H9 (cell line): ENCODE measurements around the gene PCSK6. TPM values are rescaled to one million over a fixed set of nuclear protein-coding genes. Genes with fewer than 3 reads are reported as not detected.

Experiments used
- DNase-seq: peaks from one replicate; pipeline ENCODE4 v3.0.0-alpha.2; 2017
- H2AFZ ChIP-seq: one replicate; pipeline ENCODE4 v1.6.1; 2013; ENCODE audit warnings: mild to moderate bottlenecking, low read length, control low read depth, moderate library complexity
- H2AK5ac ChIP-seq: 2 replicates; pipeline ENCODE4 v1.6.1; 2013; ENCODE audit warnings: low read length, control low read depth, mixed read lengths; ENCODE audit not compliant: insufficient read length
- H2BK120ac ChIP-seq: one replicate; pipeline ENCODE4 v1.6.1; 2013; ENCODE audit warnings: low read depth, mild to moderate bottlenecking, low read length, control low read depth, inconsistent platforms; ENCODE audit not compliant: poor library complexity, severe bottlenecking
- H2BK12ac ChIP-seq: 2 replicates; pipeline ENCODE4 v1.6.1; 2013; ENCODE audit warnings: low read length, control low read depth, mixed read lengths, low read depth; ENCODE audit not compliant: insufficient read length
- H2BK15ac ChIP-seq: 2 replicates; pipeline ENCODE4 v1.6.1; 2013; ENCODE audit warnings: low read depth, low read length, control low read depth
- H2BK20ac ChIP-seq: one replicate; pipeline ENCODE4 v1.6.1; 2013; ENCODE audit warnings: low read depth, mild to moderate bottlenecking, low read length, control low read depth, inconsistent platforms; ENCODE audit not compliant: poor library complexity, severe bottlenecking
- H2BK5ac ChIP-seq: 2 replicates; pipeline ENCODE4 v1.6.1; 2013; ENCODE audit warnings: low read length, control low read depth, mixed read lengths; ENCODE audit not compliant: insufficient read length
- H3K14ac ChIP-seq: 2 replicates; pipeline ENCODE4 v1.6.1; 2013; ENCODE audit warnings: low read length, control low read depth; ENCODE audit not compliant: insufficient read depth
- H3K18ac ChIP-seq: 2 replicates; pipeline ENCODE4 v1.6.1; 2013; ENCODE audit warnings: low read depth, mild to moderate bottlenecking, mixed read lengths, low read length, control low read depth; ENCODE audit not compliant: insufficient read length
- H3K23ac ChIP-seq: 2 replicates; pipeline ENCODE4 v1.6.1; 2013; ENCODE audit warnings: low read length, control low read depth, mixed read lengths, low read depth; ENCODE audit not compliant: insufficient read length
- H3K23me2 ChIP-seq: 2 replicates; pipeline ENCODE4 v1.6.1; 2013; ENCODE audit warnings: low read depth, mild to moderate bottlenecking, mixed read lengths, low read length, control low read depth; ENCODE audit not compliant: insufficient read length, poor library complexity, severe bottlenecking
- H3K27ac ChIP-seq: 2 replicates; pipeline ENCODE4 v1.5.1; 2013; ENCODE audit warnings: low read length, control low read depth, mixed read lengths, low read depth; ENCODE audit not compliant: insufficient read length
- H3K27me3 ChIP-seq: 2 replicates; pipeline ENCODE4 v1.6.1; 2013; ENCODE audit warnings: low read length, control low read depth, inconsistent platforms; ENCODE audit not compliant: insufficient read depth
- H3K4ac ChIP-seq: 2 replicates; pipeline ENCODE4 v1.6.1; 2013; ENCODE audit warnings: low read depth, mild to moderate bottlenecking, control low read depth, inconsistent platforms, low read length, moderate library complexity
- H3K4me1 ChIP-seq: 2 replicates; pipeline ENCODE4 v1.6.1; 2013; ENCODE audit warnings: low read length, control low read depth, inconsistent platforms; ENCODE audit not compliant: insufficient read depth
- H3K4me2 ChIP-seq: 2 replicates; pipeline ENCODE4 v1.6.1; 2013; ENCODE audit warnings: low read length, control low read depth, mixed read lengths; ENCODE audit not compliant: insufficient read length, insufficient read depth
- H3K56ac ChIP-seq: 2 replicates; pipeline ENCODE4 v1.6.1; 2013; ENCODE audit warnings: low read depth, mild to moderate bottlenecking, mixed read lengths, low read length, control low read depth; ENCODE audit not compliant: insufficient read length
- H3K79me1 ChIP-seq: 2 replicates; pipeline ENCODE4 v1.6.1; 2013; ENCODE audit warnings: low read depth, mild to moderate bottlenecking, moderate library complexity, low read length, control low read depth, inconsistent platforms; ENCODE audit not compliant: insufficient read depth, poor library complexity, severe bottlenecking
- H3K79me2 ChIP-seq: 2 replicates; pipeline ENCODE4 v1.6.1; 2013; ENCODE audit warnings: low read length, control low read depth, inconsistent platforms; ENCODE audit not compliant: insufficient read depth
- H3K9ac ChIP-seq: 2 replicates; pipeline ENCODE4 v1.6.1; 2013; ENCODE audit warnings: low read length, control low read depth, mixed read lengths; ENCODE audit not compliant: insufficient read length; ENCODE audit errors: extremely low read depth
- H3K9me3 ChIP-seq: one replicate; pipeline ENCODE4 v1.6.1; 2013; ENCODE audit warnings: low read depth, low read length, inconsistent platforms; ENCODE audit not compliant: control insufficient read depth
- H3T11ph ChIP-seq: one replicate; pipeline ENCODE4 v1.6.1; 2013; ENCODE audit warnings: mild to moderate bottlenecking, low read length, control low read depth, inconsistent platforms
- H4K20me1 ChIP-seq: one replicate; pipeline ENCODE4 v1.6.1; 2013; ENCODE audit not compliant: control insufficient read depth, insufficient read length, insufficient read depth
- H4K5ac ChIP-seq: 2 replicates; pipeline ENCODE4 v1.6.1; 2013; ENCODE audit warnings: low read depth, mild to moderate bottlenecking, mixed read lengths, low read length, control low read depth; ENCODE audit not compliant: insufficient read length
- H4K8ac ChIP-seq: replicated peaks from 2 replicates; pipeline ENCODE4 v1.6.1; 2013; ENCODE audit warnings: low read length, control low read depth, mixed read lengths, low read depth; ENCODE audit not compliant: insufficient read length
- H4K91ac ChIP-seq: 2 replicates; pipeline ENCODE4 v1.6.1; 2013; ENCODE audit warnings: low read depth, mild to moderate bottlenecking, moderate library complexity, mixed read lengths, low read length, control low read depth; ENCODE audit not compliant: insufficient read length
- H3K27ac Mint-ChIP-seq, 3 experiments: 2 replicates in 2 of 3; 3 replicates in 1 of 3; pipeline ENCODE4 v1.8.0; 2020 to 2021; ENCODE audit warnings: mixed read lengths in 3 of 3, mild to moderate bottlenecking in 1 of 3, moderate library complexity in 1 of 3
- H3K27me3 Mint-ChIP-seq: 2 replicates; pipeline ENCODE4 v1.8.0; 2021; ENCODE audit warnings: low read depth, mild to moderate bottlenecking, moderate library complexity, mixed read lengths
- H3K36me3 Mint-ChIP-seq, 3 experiments: 2 replicates in 2 of 3; 3 replicates in 1 of 3; pipeline ENCODE4 v1.8.0; 2020 to 2021; ENCODE audit warnings: low read depth in 3 of 3, mixed read lengths in 3 of 3; ENCODE audit not compliant: insufficient read depth in 1 of 3
- H3K4me1 Mint-ChIP-seq, 2 experiments: 2 replicates each; pipeline ENCODE4 v1.8.0; 2020; ENCODE audit warnings: mixed read lengths in 2 of 2
- H3K4me3 Mint-ChIP-seq, 2 experiments: 2 replicates in 1 of 2; 3 replicates in 1 of 2; pipeline ENCODE4 v1.8.0; 2020 to 2021; ENCODE audit warnings: mild to moderate bottlenecking in 2 of 2, mixed read lengths in 2 of 2, moderate library complexity in 1 of 2
- H3K9me3 Mint-ChIP-seq, 2 experiments: 2 replicates in 1 of 2; 3 replicates in 1 of 2; pipeline ENCODE4 v1.8.0; 2020; ENCODE audit warnings: mild to moderate bottlenecking in 2 of 2, mixed read lengths in 2 of 2, moderate library complexity in 1 of 2
- CTCF ChIP-seq: fragments of 200-600 bp; sonication (generic); conservative IDR thresholded peaks from 3 replicates; pipeline ENCODE4 v1.8.0; 2021; ENCODE audit warnings: antibody characterized with exemption, mild to moderate bottlenecking
- WGBS: extraction: QIAGEN DNeasy Blood & Tissue Kit; methylation state at CpG from one replicate; pipeline ENCODE4 v1.1.7; 2013; ENCODE audit warnings: missing lambda C conversion rate, low lambda C conversion rate, mixed read lengths; ENCODE audit not compliant: insufficient read length; ENCODE audit errors: extremely low coverage; 5-methylcytosine and 5-hydroxymethylcytosine counted together
- total RNA-seq: library from RNA; stranded (reverse); gene quantifications from 2 replicates; pipeline ENCODE4 v1.2.1, GENCODE V29; 2021

The PCSK6 gene
- total RNA-seq, 1 experiment from 2014 or later, result 4.0 TPM

DNA sequence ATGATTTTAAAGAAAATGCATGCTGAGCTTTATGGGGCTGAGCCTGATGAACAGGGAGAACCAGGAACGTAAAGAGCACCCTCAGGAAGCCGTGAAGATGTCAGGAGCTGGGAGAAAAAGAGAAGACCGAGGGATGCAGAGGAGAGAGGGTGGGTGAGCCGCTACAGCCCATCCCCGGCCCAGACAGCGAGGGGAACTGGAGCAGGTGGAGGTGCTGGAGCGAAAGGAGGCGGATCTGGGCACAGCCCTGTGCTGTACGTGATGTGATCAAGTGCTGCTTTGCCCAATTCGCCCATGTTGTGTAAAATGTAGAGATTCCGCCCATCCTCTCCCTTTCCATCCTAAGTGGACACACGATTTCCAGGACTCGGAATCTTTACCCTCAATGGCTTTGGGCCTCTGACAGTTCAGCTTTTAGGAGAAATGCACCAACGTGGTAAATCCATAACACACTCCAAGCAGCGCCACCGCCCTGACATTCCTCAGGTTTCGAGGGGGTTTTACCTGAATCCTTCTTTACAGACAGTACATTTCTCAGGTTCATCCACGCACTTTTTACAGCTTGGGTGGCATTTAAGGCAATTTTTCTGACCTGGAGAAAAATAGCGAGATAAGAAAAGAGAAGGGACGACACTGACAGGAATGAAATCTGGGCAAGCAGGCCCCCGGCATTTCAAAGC lies 167.4 kb downstream of the PCSK6 start:
- Mint-ChIP-seq H3K27me3 (peaks cover 40% of the 10 kb centered on the region), H3K4me3 (no peak overlapping the region), H3K36me3 (no peaks in the 10 kb centered on the region), H3K27ac (no peak overlapping the region; a peak in 1 of 7 replicates), H3K9me3 (no peaks in the 10 kb centered on the region), H3K4me1 (peaks cover 4 to 8% of the 10 kb centered on the region in 2 experiments)
- H3K27me3 ChIP-seq, result no peaks in the 10 kb centered on the region
- H3K18ac ChIP-seq, result no peak overlapping the region
- H2BK12ac ChIP-seq, result no peak overlapping the region
- H2AFZ ChIP-seq, result no peak overlapping the region
- H3K56ac ChIP-seq, result no peak overlapping the region
- H2BK5ac ChIP-seq, result no peak overlapping the region
- no peak overlapping the region for H3T11ph ChIP-seq
- H3K23me2 ChIP-seq, result no peaks in the 10 kb centered on the region
- no peak overlapping the region for H4K5ac ChIP-seq
- H2BK120ac ChIP-seq, result no peak overlapping the region
- no peak overlapping the region for H4K8ac ChIP-seq
- no peak overlapping the region for H4K91ac ChIP-seq
- H2BK20ac ChIP-seq, result no peak overlapping the region
- no peak for DNase-seq
- H3K4ac ChIP-seq, result no peak overlapping the region
- no peak overlapping the region for H2AK5ac ChIP-seq
- no CpG with 5 or more reads among the region's 21 CpGs for WGBS
- H3K23ac ChIP-seq, result no peak overlapping the region
- no peaks in the 10 kb centered on the region for H3K9me3 ChIP-seq
- H2BK15ac ChIP-seq, result no peak overlapping the region
- H3K27ac ChIP-seq, result no peak overlapping the region
- no peaks in the 10 kb centered on the region for H3K4me1 ChIP-seq
- TF ChIP-seq CTCF, result no peak
- no peak overlapping the region for H3K4me2 ChIP-seq
- H3K79me1 ChIP-seq, result no peaks in the 10 kb centered on the region
- H4K20me1 ChIP-seq, result no peaks in the 10 kb centered on the region
- H3K14ac ChIP-seq, result no peak overlapping the region
- no peak overlapping the region for H3K9ac ChIP-seq
- H3K79me2 ChIP-seq, result no peaks in the 10 kb centered on the region
